BJ (cell line): ENCODE measurements around the gene APOC3. TPM values are rescaled to one million over a fixed set of nuclear protein-coding genes. Genes with fewer than 3 reads are reported as not detected.

ENCODE experiments used
- CTCF ChIA-PET: fragments of 350-600 bp; formaldehyde crosslinking; extraction: SDS; loops from one replicate; lab custom pipeline; 2021; ENCODE audit warnings: antibody characterized with exemption, inconsistent platforms; lab: Yijun Ruan, JAX
- POLR2A ChIA-PET: fragments of 300-600 bp; sonication (Branson Sonifier 250); formaldehyde crosslinking; extraction: SDS; loops from one replicate; lab custom pipeline; 2021; ENCODE audit warnings: antibody characterized with exemption; lab: Charles Lee
- DNase-seq: peaks from one replicate; pipeline ENCODE4 v3.0.0-alpha.2; 2011; ENCODE audit warnings: low read depth
- H3K27me3 ChIP-seq: 2 replicates; pipeline ENCODE4 v1.6.0; 2011; ENCODE audit warnings: low read length; ENCODE audit not compliant: control insufficient read depth, insufficient read depth
- H3K36me3 ChIP-seq: 2 replicates; pipeline ENCODE4 v1.5.1; 2011; ENCODE audit warnings: low read length; ENCODE audit not compliant: control insufficient read depth, insufficient read depth
- H3K4me3 ChIP-seq: 2 replicates; pipeline ENCODE4 v1.5.1; 2011; ENCODE audit warnings: low read depth, mild to moderate bottlenecking, control low read depth, low read length
- CTCF ChIP-seq: IDR thresholded peaks from 2 replicates; pipeline ENCODE4 v1.5.1; 2011; ENCODE audit warnings: low read depth, mild to moderate bottlenecking, control low read depth, inconsistent platforms, low read length, moderate library complexity; ENCODE audit not compliant: insufficient read depth
- polyA minus RNA-seq: library from RNA; depleted of rRNA, polyadenylated mRNA; stranded (reverse); fragments of >200 nt; gene quantifications from 2 replicates; pipeline ENCODE4 v1.2.3, GENCODE V29; 2011; rRNA and poly(A)+ RNA removed
- polyA plus RNA-seq: library from polyadenylated mRNA; depleted of rRNA; stranded (reverse); fragments of >200 nt; gene quantifications from 2 replicates; pipeline ENCODE4 v1.2.3, GENCODE V29; 2011; rRNA removed

APOC3 gene
- not detected in 2 replicates for polyA plus RNA-seq
- polyA minus RNA-seq: not detected in 2 replicates

- Histone ChIP-seq H3K4me3 (no peak within 1 kb of the TSS), H3K36me3 (no peaks in the 10 kb centered on the region), H3K27me3 (no peaks in the 10 kb centered on the region; the same call in 1 of the 2 replicates)
- ChIA-PET CTCF (interaction anchor here (0.6 to 1.5 kb wide), 4 partner anchors 29 to 393 kb away, joined by 3 to 5 read pairs (median 3); no protein-coding TSS in a partner anchor), POLR2A (no interaction called here)
- no peak for DNase-seq
- no peak for TF ChIP-seq CTCF
Measured at GRCh38 chr11:116829525-116830183, at the start of gene APOC3. Gene APOC3, plus strand, starts transcription at chr11:116829907. Its CDS starts 676 bp downstream, at chr11:116830583.

- ChIA-PET CTCF (interaction anchor here (1.3 to 1.5 kb wide), 2 partner anchors 9 to 323 kb away, joined by 3 to 7 read pairs; partner anchors contain the start of gene APOA5), POLR2A (no interaction called here)
- TF ChIP-seq CTCF: no peak
- no peak for DNase-seq
- Histone ChIP-seq H3K27me3 (no peaks in the 10 kb centered on the region), H3K36me3 (peaks cover 36% of the 10 kb centered on the region), H3K4me3 (no peak overlapping the region)
Measured at GRCh38 chr11:116782728-116783127, 47.0 kb upstream of the APOC3 start.

DNA sequence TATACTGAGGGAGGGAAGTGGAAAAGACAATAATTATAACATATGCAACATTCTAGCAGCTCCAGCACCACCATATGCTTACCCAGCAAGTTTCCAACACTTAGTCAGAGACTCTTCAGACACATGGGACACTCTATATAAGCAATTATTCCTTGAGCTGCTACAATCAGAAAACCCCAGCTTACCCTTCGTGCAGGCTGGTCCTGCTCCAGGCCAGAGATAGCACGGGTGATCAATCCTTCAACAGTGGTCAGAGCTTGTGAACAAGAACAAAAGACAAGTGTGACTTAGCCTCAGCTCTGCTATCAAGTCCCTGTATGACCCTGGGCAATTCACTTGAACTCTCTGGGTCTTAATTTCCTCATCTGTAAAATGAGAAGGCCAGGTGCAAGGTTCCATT is 43.4 kb upstream of the APOC3 start:
- CTCF ChIA-PET: interaction anchor here (0.6 to 9.6 kb wide), 7 partner anchors 10 to 436 kb away, joined by 3 to 165 read pairs (median 5); no protein-coding TSS in a partner anchor
- Histone ChIP-seq H3K36me3 (peaks cover 24% of the 10 kb centered on the region), H3K4me3 (no peak overlapping the region), H3K27me3 (no peaks in the 10 kb centered on the region)
- no peak for DNase-seq
- TF ChIP-seq CTCF: no peak
- POLR2A ChIA-PET: no interaction called here

DNA sequence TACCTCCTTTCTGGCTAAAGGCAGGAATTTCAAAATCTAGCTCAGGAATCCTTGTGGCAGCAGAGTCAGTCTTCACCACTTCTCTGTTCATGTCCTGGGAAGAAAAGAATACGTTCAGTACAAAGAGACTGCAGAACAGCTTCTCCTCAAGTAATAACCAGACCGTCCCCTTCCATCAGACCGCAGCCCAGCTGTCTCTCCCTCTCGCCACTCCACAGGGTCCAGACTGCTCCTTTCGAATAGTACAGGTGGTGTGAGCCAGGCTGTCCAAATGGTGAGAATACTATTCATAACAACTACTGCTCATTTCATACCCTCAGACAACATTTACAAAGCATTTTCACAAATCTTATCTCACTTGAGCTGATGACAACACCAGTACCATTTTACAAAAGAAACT is 42.7 kb upstream of the APOC3 start:
- DNase-seq: no peak
- Histone ChIP-seq H3K27me3 (no peaks in the 10 kb centered on the region), H3K4me3 (peak overlapping the region; percentile 80), H3K36me3 (peaks cover 23% of the 10 kb centered on the region)
- CTCF ChIA-PET: interaction anchor here (0.6 to 9.6 kb wide), 10 partner anchors 9 to 440 kb away, joined by 3 to 165 read pairs (median 4); no protein-coding TSS in a partner anchor
- POLR2A ChIA-PET: no interaction called here
- TF ChIP-seq CTCF: no peak

DNA sequence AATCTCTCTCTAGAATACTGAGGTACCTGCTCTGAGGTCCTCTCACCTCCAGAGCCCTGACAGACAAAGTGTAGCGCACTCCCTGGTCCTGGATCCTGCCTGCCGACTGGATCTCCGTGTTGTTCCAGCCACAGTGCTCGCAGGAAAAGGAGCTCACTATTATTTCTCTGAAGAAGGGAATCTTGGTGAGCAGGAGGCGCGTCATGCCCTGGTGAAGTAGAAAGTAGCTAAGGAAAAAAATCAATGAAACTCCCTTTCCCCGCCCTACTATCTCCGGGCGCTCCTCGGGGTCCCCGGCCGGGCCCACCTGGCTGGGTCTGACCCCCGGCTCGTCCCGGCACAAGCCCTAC is 42.3 kb upstream of the APOC3 start:
- peaks cover 23% of the 10 kb centered on the region for H3K36me3 ChIP-seq
- ChIA-PET POLR2A (interaction anchor here (0.7 kb wide), 1 partner anchor 66 kb away, joined by 4 read pairs; no protein-coding TSS in a partner anchor), CTCF (interaction anchor here (0.8 to 9.6 kb wide), 8 partner anchors 8 to 439 kb away, joined by 3 to 165 read pairs (median 4); no protein-coding TSS in a partner anchor)
- H3K27me3 ChIP-seq: no peaks in the 10 kb centered on the region
- DNase-seq: no peak
- TF ChIP-seq CTCF: no peak
- peak overlapping the region; percentile 80 for H3K4me3 ChIP-seq
